Stimulated activated naive CD8-positive, alpha-beta T cell treated with anti-CD3 and anti-CD28 coated beads, Interleukin-15, Interleukin-2, amounts not matched to agents 100 ng/mL and 50 ng/mL, for 24 hours (primary cell): Measurements from ENCODE around the gene ROBO1.

Experiments used
- H3K27ac Mint-ChIP-seq: one replicate; pipeline ENCODE4 v1.8.0; 2021; ENCODE audit warnings: mild to moderate bottlenecking, mixed read lengths
- H3K27me3 Mint-ChIP-seq: one replicate; pipeline ENCODE4 v1.8.0; 2021; ENCODE audit warnings: mixed read lengths
- H3K36me3 Mint-ChIP-seq: one replicate; pipeline ENCODE4 v1.8.0; 2021; ENCODE audit warnings: low read depth, mixed read lengths
- H3K4me1 Mint-ChIP-seq: one replicate; pipeline ENCODE4 v1.8.0; 2021; ENCODE audit warnings: low read depth, mixed read lengths
- H3K4me3 Mint-ChIP-seq: one replicate; pipeline ENCODE4 v1.8.0; 2021; ENCODE audit warnings: mild to moderate bottlenecking, mixed read lengths
- H3K9me3 Mint-ChIP-seq: one replicate; pipeline ENCODE4 v1.8.0; 2021; ENCODE audit warnings: mixed read lengths

Gene ROBO1

DNA sequence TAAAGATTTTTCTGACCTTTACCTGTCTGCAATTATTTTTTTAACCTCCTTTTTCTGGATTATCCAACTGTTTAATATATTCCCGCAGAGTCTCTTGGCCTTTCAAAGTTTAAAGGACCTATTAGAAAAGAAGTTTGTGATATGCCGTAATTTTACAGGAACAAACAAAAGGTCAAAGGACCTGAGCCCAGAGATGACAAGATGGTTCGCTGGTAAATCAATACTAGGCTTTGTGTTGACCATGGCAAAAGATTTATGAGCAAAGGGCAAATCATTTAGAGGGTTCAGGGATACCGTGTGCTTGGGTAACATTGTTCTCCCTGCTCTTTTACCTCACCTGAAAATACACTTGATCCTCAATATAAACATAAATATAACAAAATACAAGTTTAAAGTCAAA is 923.5 kb downstream of the ROBO1 start:
- Mint-ChIP-seq H3K9me3 (peaks cover 4% of the 10 kb centered on the region), H3K27ac (no peak overlapping the region), H3K36me3 (no peaks in the 10 kb centered on the region), H3K27me3 (no peaks in the 10 kb centered on the region), H3K4me1 (no peaks in the 10 kb centered on the region), H3K4me3 (no peak overlapping the region)

- peaks cover 3% of the 10 kb centered on the region for H3K9me3 Mint-ChIP-seq
- no peak overlapping the region for H3K4me3 Mint-ChIP-seq
- H3K27me3 Mint-ChIP-seq, result no peaks in the 10 kb centered on the region
- no peak overlapping the region for H3K27ac Mint-ChIP-seq
- H3K4me1 Mint-ChIP-seq, result no peaks in the 10 kb centered on the region
- no peaks in the 10 kb centered on the region for H3K36me3 Mint-ChIP-seq
Measured at GRCh38 chr3:78839693-78840092, 928.1 kb downstream of the ROBO1 start.

DNA sequence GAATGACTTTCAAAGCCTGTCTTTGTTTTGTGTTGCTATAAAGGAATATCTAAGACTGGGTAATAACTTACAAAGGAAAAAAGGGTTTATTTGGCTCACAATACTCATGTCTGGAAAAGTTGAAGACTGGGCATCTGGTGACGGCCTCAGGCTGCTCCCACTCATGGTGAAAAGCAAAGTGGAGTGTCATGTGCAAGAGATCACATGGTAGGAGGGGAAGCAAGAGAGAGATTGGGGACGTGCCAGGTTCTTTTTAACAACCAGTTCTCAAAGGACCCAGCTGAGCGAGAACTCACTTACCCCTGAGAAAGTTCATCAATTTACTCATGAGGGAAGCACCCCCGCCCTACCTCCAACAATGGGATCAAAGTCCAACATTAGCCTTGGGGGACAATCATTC is 929.4 kb downstream of the ROBO1 start:
- Mint-ChIP-seq H3K27ac (no peak overlapping the region), H3K4me3 (no peak overlapping the region)

GRCh38 chr3:78834910-78835309 is 932.9 kb downstream of the ROBO1 start:
- Mint-ChIP-seq H3K9me3 (peaks cover 7% of the 10 kb centered on the region), H3K36me3 (no peaks in the 10 kb centered on the region)

More for the DNA sequence above, 929.4 kb downstream of the ROBO1 start:
- Mint-ChIP-seq H3K36me3 (no peaks in the 10 kb centered on the region), H3K27me3 (no peaks in the 10 kb centered on the region), H3K4me1 (no peaks in the 10 kb centered on the region), H3K9me3 (peaks cover 3% of the 10 kb centered on the region)

DNA sequence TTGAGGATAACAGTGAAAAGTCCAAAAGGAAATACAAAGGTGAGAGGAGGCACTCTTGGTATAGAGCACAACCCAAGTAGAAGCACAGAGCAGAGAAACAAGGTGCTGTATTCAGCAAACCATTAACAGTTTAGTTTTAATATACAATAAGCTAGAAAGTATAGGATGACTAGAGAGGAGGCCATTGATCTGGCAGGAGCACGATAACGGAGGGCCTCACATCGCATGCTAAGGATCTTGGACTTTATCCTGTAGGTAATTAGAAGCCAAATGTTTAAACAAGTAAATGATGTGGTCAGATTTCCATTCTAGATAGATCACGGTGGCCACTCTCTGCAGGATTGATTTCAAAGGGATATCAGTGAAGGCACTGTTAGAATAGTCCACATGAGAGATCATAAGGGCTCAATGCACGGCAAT is 935.0 kb downstream of the ROBO1 start:
- Mint-ChIP-seq H3K36me3 (no peaks in the 10 kb centered on the region), H3K9me3 (peaks cover 4% of the 10 kb centered on the region), H3K27ac (no peak overlapping the region), H3K4me3 (no peak overlapping the region), H3K4me1 (no peaks in the 10 kb centered on the region), H3K27me3 (no peaks in the 10 kb centered on the region)

More at GRCh38 chr3:78834910-78835309, 932.9 kb downstream of the ROBO1 start:
- H3K4me1 Mint-ChIP-seq, result no peaks in the 10 kb centered on the region
- no peak overlapping the region for H3K4me3 Mint-ChIP-seq
- H3K27ac Mint-ChIP-seq, result no peak overlapping the region
- H3K27me3 Mint-ChIP-seq, result no peaks in the 10 kb centered on the region

- H3K27ac Mint-ChIP-seq, result no peak overlapping the region
- H3K4me1 Mint-ChIP-seq, result no peaks in the 10 kb centered on the region
- no peak overlapping the region for H3K4me3 Mint-ChIP-seq
- peaks cover 4% of the 10 kb centered on the region for H3K9me3 Mint-ChIP-seq
- H3K27me3 Mint-ChIP-seq, result no peaks in the 10 kb centered on the region
- no peaks in the 10 kb centered on the region for H3K36me3 Mint-ChIP-seq
Measured at GRCh38 chr3:78831446-78831972, 936.3 kb downstream of the ROBO1 start.

- peaks cover 6% of the 10 kb centered on the region for H3K9me3 Mint-ChIP-seq
- H3K27me3 Mint-ChIP-seq, result no peaks in the 10 kb centered on the region
- no peak overlapping the region for H3K4me3 Mint-ChIP-seq
- H3K4me1 Mint-ChIP-seq, result no peaks in the 10 kb centered on the region
- H3K36me3 Mint-ChIP-seq, result no peaks in the 10 kb centered on the region
- no peak overlapping the region for H3K27ac Mint-ChIP-seq
Measured at GRCh38 chr3:78830470-78830869, 937.3 kb downstream of the ROBO1 start.

GRCh38 chr3:78827618-78828017 is 940.2 kb downstream of the ROBO1 start:
- H3K9me3 Mint-ChIP-seq, result peaks cover 10% of the 10 kb centered on the region
- H3K4me1 Mint-ChIP-seq, result no peaks in the 10 kb centered on the region
- no peaks in the 10 kb centered on the region for H3K36me3 Mint-ChIP-seq
- H3K4me3 Mint-ChIP-seq, result no peak overlapping the region
- no peak overlapping the region for H3K27ac Mint-ChIP-seq
- no peaks in the 10 kb centered on the region for H3K27me3 Mint-ChIP-seq

DNA sequence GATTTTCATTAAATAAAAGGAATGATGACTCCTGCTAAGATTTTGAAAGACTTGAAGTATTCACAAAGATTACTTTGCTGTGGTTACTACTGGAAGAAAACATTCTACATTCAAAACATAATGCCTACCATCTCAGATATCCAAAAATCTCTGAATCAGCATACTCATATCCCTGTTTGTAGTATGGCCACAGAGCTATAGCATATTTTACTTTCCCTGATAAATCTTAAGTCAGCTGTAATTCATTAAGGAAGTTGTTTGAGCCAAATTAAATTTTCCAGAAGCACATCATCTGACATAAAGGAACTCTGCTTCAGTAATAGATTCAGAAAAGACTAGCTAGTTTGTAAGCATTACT is 942.0 kb downstream of the ROBO1 start:
- Mint-ChIP-seq H3K4me3 (no peak overlapping the region), H3K9me3 (peaks cover 10% of the 10 kb centered on the region), H3K27ac (no peak overlapping the region), H3K36me3 (no peaks in the 10 kb centered on the region), H3K27me3 (no peaks in the 10 kb centered on the region), H3K4me1 (no peaks in the 10 kb centered on the region)

DNA sequence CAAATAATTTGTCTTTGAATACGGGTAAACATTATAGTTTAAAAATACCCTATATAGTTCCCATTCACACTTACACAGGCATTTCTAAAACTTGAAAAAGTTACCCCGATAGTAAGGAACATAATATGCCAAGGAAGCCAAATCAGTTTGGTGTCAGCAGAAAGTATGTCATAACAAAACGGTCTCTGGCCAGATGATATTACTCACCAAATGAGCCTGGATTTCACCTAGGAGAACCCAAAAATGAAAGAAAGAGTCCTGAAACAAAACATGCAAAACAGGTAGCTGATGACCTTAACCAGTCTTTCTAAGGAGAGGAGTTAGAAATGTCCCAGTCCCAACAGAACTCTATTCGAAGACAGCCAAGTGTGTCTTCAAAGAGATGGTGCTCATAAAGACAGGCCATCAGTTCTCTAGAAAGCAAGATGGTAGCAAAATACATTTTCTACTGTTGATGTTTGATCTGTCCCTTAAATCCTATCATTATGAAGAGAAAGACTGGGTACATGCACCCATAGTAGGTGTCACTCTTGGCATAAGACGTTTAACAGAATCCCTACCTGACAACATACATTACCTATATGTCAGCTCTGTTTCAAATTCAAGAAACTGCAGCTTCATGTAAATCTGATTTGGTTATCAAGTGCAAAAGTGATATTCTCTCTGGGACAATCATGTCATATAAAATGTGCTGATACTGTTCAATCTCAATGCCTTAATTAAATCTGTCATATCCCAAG is 942.5 kb downstream of the ROBO1 start:
- H3K9me3 Mint-ChIP-seq, result peaks cover 9% of the 10 kb centered on the region
- no peak overlapping the region for H3K4me3 Mint-ChIP-seq
- no peak overlapping the region for H3K27ac Mint-ChIP-seq
- H3K27me3 Mint-ChIP-seq, result no peaks in the 10 kb centered on the region
- H3K4me1 Mint-ChIP-seq, result no peaks in the 10 kb centered on the region
- no peaks in the 10 kb centered on the region for H3K36me3 Mint-ChIP-seq

GRCh38 chr3:78823859-78824258 is 943.9 kb downstream of the ROBO1 start:
- H3K27ac Mint-ChIP-seq, result no peak overlapping the region
- H3K4me1 Mint-ChIP-seq, result no peaks in the 10 kb centered on the region
- no peaks in the 10 kb centered on the region for H3K27me3 Mint-ChIP-seq
- H3K36me3 Mint-ChIP-seq, result no peaks in the 10 kb centered on the region
- peaks cover 9% of the 10 kb centered on the region for H3K9me3 Mint-ChIP-seq
- H3K4me3 Mint-ChIP-seq, result no peak overlapping the region

- H3K36me3 Mint-ChIP-seq, result no peaks in the 10 kb centered on the region
Measured at GRCh38 chr3:78823434-78823833, 944.4 kb downstream of the ROBO1 start.

GRCh38 chr3:78822726-78823125 is 945.1 kb downstream of the ROBO1 start:
- H3K36me3 Mint-ChIP-seq, result no peaks in the 10 kb centered on the region
- H3K9me3 Mint-ChIP-seq, result peaks cover 9% of the 10 kb centered on the region
- H3K27me3 Mint-ChIP-seq, result no peaks in the 10 kb centered on the region
- no peaks in the 10 kb centered on the region for H3K4me1 Mint-ChIP-seq
- no peak overlapping the region for H3K4me3 Mint-ChIP-seq
- no peak overlapping the region for H3K27ac Mint-ChIP-seq

More at GRCh38 chr3:78823434-78823833, 944.4 kb downstream of the ROBO1 start:
- peaks cover 9% of the 10 kb centered on the region for H3K9me3 Mint-ChIP-seq
- no peaks in the 10 kb centered on the region for H3K4me1 Mint-ChIP-seq
- no peaks in the 10 kb centered on the region for H3K27me3 Mint-ChIP-seq
- H3K27ac Mint-ChIP-seq, result no peak overlapping the region
- H3K4me3 Mint-ChIP-seq, result no peak overlapping the region

DNA sequence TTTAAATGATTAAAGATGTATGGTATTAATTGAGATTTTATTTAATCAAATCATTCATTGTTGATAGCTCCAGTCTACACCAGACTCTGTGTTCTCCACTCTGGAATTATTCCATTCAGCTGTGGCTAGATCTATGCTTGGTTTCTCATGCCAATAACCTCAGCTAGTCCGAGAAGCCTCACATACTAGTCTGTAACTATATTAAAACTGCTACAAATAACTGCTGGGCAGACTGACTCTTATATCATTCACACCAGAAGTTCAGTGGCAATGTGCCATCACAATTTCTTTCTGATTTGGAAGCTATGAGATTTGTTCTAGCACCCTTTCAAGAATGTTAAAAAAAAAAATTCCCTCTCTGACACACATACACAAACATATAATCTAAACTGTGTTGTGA is 947.3 kb downstream of the ROBO1 start:
- no peaks in the 10 kb centered on the region for H3K27me3 Mint-ChIP-seq
- H3K9me3 Mint-ChIP-seq, result peaks cover 8% of the 10 kb centered on the region
- no peaks in the 10 kb centered on the region for H3K4me1 Mint-ChIP-seq
- H3K27ac Mint-ChIP-seq, result no peak overlapping the region
- H3K4me3 Mint-ChIP-seq, result no peak overlapping the region
- no peaks in the 10 kb centered on the region for H3K36me3 Mint-ChIP-seq

DNA sequence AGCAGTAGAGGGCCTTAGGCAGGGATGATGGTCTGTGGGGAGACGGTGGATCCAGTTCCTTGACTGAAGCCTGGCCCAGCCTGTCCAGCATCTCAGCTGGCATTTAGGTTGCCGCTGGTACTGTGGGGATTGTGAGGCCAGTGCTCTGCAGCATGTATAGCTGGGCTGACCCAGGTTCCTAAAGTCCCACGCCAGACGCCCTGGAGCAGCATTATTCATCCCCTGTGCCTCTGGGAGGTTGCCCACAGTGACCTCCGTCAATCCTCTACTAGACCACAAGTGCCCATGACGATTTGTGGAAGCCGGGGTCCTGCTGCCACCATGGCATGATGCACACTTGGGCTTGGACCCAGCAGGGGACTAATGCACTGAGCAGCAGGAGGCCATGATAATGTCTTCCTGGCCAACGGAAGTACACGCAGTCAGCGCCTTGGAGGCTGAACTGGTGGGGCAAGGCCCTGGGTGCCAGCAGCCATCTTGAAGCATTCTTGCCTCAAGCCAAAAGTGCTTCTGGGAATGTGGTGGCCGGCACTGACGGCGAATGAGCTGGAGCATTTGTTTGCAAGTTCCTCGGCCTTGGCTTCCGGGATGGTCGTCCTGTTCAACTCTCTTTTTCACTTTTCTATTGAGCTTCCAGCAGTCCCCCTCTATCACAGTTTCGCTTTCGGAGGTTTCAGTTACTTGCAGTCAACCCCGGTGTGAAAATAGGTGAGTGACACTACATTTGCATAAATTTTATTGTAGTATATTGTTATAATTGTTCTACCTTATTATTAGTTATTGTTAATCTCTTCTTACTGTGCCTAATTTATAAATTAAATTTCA is 949.4 kb downstream of the ROBO1 start:
- Mint-ChIP-seq H3K4me3 (no peak overlapping the region), H3K9me3 (peaks cover 11% of the 10 kb centered on the region), H3K27me3 (no peaks in the 10 kb centered on the region), H3K4me1 (no peaks in the 10 kb centered on the region), H3K36me3 (no peaks in the 10 kb centered on the region), H3K27ac (no peak overlapping the region)
